ENCODE measurements around the gene MYL12A. TPM values are rescaled to one million over a fixed set of nuclear protein-coding genes. Genes with fewer than 3 reads are reported as not detected.
"Not testable (repeated sequence)": the region's sequence is repeated elsewhere in the genome, so short reads cannot be mapped to it uniquely, and the experiment has no call there.

Gene MYL12A
- total RNA-seq, 2 experiments from 2014 or later = 405 to 423 TPM

DNA sequence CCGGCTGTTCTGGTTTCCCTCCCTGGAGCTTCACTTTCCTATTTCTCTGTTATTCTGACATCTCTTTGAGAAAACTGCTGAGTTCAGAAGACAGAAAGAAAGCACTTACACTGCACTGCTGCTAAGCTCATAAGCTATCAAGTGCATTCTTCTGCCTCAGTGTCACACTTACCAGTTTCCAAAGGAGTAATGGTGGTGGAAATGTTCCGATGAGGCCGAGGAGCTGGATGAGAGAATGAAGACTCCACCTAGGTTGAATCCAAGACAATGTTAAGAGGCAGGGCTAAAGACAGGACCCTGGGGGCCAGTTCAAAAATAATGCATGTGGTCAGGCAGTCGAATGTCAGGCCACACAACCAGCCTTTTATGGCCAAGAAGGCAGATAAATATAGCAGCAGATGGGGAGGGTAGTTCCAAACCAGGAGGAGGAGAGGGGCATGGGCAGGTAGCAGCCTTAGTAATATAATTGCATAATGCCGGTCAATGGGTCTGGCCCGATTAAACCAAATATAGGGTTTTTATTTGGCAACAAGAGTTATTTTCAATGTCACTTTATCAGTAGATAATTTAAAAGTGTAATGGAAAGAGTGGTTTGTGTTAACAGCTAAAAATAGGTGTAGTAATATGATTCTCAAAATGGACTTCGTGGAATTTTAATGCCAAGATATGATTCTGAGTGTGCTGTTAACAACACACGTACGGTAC lies 27.8 kb upstream of the MYL12A start, which contains the start of gene MYOM1:
Gene MYOM1 (minus strand): TSS at position 338 of the 705 bp plus-strand sequence. CDS start 4,745 bp downstream, outside the sequence.
- Mint-ChIP-seq H3K4me1 (ENCODE audit: low read depth) (no peaks in the 10 kb centered on the region), H3K9me3 (no peaks in the 10 kb centered on the region), H3K4me3 (no peak within 1 kb of the TSS), H3K27me3 (no peaks in the 10 kb centered on the region), H3K36me3 (ENCODE audit: low read depth) (no peaks in the 10 kb centered on the region), H3K27ac (no peak within 1 kb of the TSS)
- ChIA-PET POLR2A (interaction anchor here (0.7 to 1.1 kb wide), 2 partner anchors 12 to 285 kb away, joined by 3 read pairs; no protein-coding TSS in a partner anchor), CTCF (interaction anchor here (1.0 to 1.6 kb wide), 6 partner anchors 9 to 90 kb away, joined by 3 to 6 read pairs (median 4); no protein-coding TSS in a partner anchor)
- intact Hi-C loops (cut with micrococcal nuclease) = no loop called here
- TF ChIP-seq, protein P1, sequence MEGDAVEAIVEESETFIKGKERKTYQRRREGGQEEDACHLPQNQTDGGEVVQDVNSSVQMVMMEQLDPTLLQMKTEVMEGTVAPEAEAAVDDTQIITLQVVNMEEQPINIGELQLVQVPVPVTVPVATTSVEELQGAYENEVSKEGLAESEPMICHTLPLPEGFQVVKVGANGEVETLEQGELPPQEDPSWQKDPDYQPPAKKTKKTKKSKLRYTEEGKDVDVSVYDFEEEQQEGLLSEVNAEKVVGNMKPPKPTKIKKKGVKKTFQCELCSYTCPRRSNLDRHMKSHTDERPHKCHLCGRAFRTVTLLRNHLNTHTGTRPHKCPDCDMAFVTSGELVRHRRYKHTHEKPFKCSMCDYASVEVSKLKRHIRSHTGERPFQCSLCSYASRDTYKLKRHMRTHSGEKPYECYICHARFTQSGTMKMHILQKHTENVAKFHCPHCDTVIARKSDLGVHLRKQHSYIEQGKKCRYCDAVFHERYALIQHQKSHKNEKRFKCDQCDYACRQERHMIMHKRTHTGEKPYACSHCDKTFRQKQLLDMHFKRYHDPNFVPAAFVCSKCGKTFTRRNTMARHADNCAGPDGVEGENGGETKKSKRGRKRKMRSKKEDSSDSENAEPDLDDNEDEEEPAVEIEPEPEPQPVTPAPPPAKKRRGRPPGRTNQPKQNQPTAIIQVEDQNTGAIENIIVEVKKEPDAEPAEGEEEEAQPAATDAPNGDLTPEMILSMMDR (IDR thresholded peaks at IDR 0.05) = no peak
- DNase-seq (no peak), ATAC-seq (no peak)

DNA sequence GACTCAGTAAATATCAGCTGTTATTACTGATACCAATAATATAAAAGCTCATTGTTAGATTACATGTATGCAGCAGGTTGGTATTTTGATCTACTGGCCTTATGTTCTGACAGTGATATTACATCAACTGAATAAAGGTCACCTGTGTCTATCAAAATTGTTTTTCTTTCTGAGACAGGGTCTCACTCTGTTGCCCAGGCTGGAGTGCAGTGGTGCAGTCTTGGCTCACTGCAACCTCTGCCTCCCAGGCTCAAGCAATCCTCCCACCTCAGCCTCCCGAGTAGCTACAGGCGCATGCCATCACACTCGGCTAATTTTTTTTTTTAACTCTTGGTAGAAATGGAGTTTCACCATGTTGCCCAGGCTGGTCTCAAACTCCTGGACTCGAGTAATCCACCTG lies 26.7 kb upstream of the MYL12A start:
- POLR2A ChIA-PET = interaction anchor here (0.9 to 1.1 kb wide), 2 partner anchors 8 to 14 kb away, joined by 3 read pairs; no protein-coding TSS in a partner anchor
- CTCF ChIA-PET = interaction anchor here (1.0 to 1.6 kb wide), 4 partner anchors 26 to 91 kb away, joined by 3 to 6 read pairs (median 4); no protein-coding TSS in a partner anchor
- H3K9me3 Mint-ChIP-seq; intact Hi-C loops (cut with micrococcal nuclease); ATAC-seq; H3K4me3 Mint-ChIP-seq; H3K36me3 Mint-ChIP-seq (ENCODE audit: low read depth); H3K4me1 Mint-ChIP-seq (ENCODE audit: low read depth); H3K27ac Mint-ChIP-seq; H3K27me3 Mint-ChIP-seq; DNase-seq: not testable (repeated sequence)

DNA sequence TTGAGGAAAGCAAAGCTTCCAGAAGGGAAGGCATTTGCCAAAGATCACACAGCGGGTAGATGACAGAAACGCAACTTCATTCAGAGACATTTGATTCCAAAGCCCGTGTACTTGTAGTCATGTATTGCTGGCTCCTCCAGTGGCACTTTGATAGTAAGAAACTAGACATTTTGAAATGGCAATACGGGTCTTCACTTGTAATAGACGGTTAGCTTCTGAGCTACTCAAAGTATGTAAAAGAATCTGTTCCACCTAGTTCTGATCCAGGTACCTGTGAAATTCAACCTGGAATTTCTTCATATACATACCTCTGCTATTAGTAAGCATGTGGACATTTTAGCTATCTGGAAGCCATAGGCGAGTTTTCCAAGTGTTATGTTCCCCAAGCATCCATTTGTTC lies 26.1 kb upstream of the MYL12A start:
- Mint-ChIP-seq H3K4me1 (ENCODE audit: low read depth) (no peaks in the 10 kb centered on the region), H3K27ac (no peak overlapping the region), H3K36me3 (ENCODE audit: low read depth) (no peaks in the 10 kb centered on the region), H3K4me3 (no peak overlapping the region), H3K27me3 (no peaks in the 10 kb centered on the region), H3K9me3 (no peaks in the 10 kb centered on the region)
- no peak for ATAC-seq
- POLR2A ChIA-PET = interaction anchor here (0.9 kb wide), 1 partner anchor 9 kb away, joined by 3 read pairs; no protein-coding TSS in a partner anchor
- intact Hi-C loops (cut with micrococcal nuclease) = no loop called here
- CTCF ChIA-PET = interaction anchor here (0.9 to 1.6 kb wide), 4 partner anchors 24 to 76 kb away, joined by 3 to 6 read pairs (median 4); no protein-coding TSS in a partner anchor
- TF ChIP-seq, protein P1 (IDR thresholded peaks at IDR 0.05) = no peak
- DNase-seq = no peak

DNA sequence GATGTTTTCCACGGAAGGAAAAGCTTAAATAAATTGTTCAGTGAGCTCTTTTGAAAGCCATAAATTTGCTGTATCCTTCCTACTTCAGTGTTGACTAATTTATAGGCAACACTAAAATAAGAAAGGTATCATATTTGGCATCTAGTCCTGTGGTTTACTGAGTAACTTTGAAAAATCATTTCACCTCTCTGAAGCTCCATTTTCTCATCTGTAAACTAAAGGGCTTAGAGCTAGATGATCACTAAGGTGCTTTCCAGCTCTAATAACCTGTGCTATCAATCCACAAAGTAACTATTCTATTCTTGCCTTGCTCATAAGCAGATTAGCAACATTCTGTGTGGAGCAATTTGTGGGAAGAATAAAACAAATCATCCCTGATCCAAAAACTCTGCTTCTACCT lies 24.2 kb upstream of the MYL12A start:
- Mint-ChIP-seq H3K9me3 (no peaks in the 10 kb centered on the region), H3K4me1 (ENCODE audit: low read depth) (no peaks in the 10 kb centered on the region), H3K4me3 (no peak overlapping the region), H3K36me3 (ENCODE audit: low read depth) (no peaks in the 10 kb centered on the region), H3K27ac (no peak overlapping the region), H3K27me3 (no peaks in the 10 kb centered on the region)
- TF ChIP-seq, protein P1 (IDR thresholded peaks at IDR 0.05) = no peak
- intact Hi-C loops (cut with micrococcal nuclease) = no loop called here
- ChIA-PET CTCF (interaction anchor here (1.1 to 1.4 kb wide), 2 partner anchors 9 to 23 kb away, joined by 3 to 4 read pairs; no protein-coding TSS in a partner anchor), POLR2A (interaction anchor here (0.6 kb wide), 1 partner anchor 508 kb away, joined by 3 read pairs; no protein-coding TSS in a partner anchor)
- ATAC-seq = no peak
- DNase-seq = no peak

DNA sequence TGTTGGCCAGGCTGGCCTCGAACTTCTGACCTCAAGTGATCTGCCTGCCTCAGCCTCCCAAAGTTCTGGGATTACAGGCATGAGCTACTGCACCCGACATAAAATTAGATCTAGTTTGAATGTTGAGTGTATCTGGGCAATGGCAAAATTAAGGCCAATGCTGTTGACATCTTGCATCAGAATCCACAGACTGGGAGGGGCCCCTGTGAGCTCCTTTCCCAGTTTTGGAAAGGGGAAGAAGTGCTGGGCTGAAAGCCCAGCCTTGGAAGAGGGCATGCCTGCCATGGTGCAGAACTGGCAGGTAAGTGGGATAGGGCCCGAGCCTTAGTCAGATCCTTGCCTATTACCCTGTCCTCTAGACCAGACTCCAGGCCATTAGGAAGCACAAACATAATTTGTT lies 23.4 kb upstream of the MYL12A start:
- Mint-ChIP-seq H3K4me3 (no peak overlapping the region), H3K36me3 (ENCODE audit: low read depth) (no peaks in the 10 kb centered on the region), H3K27ac (no peak overlapping the region), H3K9me3 (no peaks in the 10 kb centered on the region), H3K27me3 (no peaks in the 10 kb centered on the region), H3K4me1 (ENCODE audit: low read depth) (no peaks in the 10 kb centered on the region)
- POLR2A ChIA-PET = no interaction called here
- ATAC-seq = no peak
- DNase-seq = no peak
- TF ChIP-seq, protein P1 (IDR thresholded peaks at IDR 0.05) = no peak
- intact Hi-C loops (cut with micrococcal nuclease) = no loop called here
- CTCF ChIA-PET = interaction anchor here (1.1 to 1.4 kb wide), 2 partner anchors 9 to 22 kb away, joined by 3 to 4 read pairs; no protein-coding TSS in a partner anchor
